ENCODE results near the gene GBGT1.

The GBGT1 gene

GRCh38 chr9:133141833-133142595 is 21.7 kb downstream of the GBGT1 start:
- no peak for DNase-seq

DNA sequence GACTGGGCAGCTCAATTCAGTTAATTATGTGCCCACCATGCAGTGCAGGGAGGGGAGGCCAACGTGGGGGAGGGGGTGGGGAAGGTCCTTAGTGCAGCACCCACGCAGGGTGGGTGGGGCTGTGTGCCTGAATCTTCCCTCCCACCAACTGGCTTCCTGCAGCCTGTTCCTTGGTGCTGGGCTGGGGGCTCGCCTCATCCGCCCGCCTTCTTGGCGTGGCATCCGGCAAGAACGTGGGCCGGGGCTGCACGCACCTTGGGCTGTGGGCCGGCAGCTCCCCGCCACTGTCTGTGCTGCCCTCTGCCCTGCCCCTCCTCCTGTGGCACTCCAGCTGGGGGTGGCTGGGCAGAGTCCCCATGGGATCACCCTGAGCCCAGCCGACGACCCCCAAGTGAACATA is 23.1 kb downstream of the GBGT1 start:
- DNase-seq: no peak

DNA sequence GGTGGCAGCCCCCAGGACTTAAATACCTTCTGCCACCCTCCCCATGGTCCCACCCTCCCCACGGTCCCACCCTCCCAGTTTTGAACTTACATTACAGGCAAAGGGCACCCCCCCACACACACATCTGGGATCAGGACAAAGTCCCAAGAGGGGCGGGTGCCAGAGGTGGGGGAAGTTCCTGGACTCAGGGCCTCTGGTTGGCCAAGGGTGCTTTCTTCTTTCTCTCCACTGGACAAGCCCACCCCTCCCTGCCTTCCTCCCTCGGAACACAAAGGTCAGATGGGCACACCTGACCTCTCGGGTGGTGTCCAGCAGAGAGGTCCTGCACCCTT is 23.6 kb downstream of the GBGT1 start:
- DNase-seq: no peak

GRCh38 chr9:133139246-133140173 is 24.2 kb downstream of the GBGT1 start:
- no peak for DNase-seq

- DNase-seq: no peak
Observed at GRCh38 chr9:133137451-133138231, 26.1 kb downstream of the GBGT1 start.

- DNase-seq: no peak
Observed at GRCh38 chr9:133135146-133135745, 28.5 kb downstream of the GBGT1 start.

GRCh38 chr9:133134388-133135145 is 29.1 kb downstream of the GBGT1 start:
- no peak for DNase-seq

DNA sequence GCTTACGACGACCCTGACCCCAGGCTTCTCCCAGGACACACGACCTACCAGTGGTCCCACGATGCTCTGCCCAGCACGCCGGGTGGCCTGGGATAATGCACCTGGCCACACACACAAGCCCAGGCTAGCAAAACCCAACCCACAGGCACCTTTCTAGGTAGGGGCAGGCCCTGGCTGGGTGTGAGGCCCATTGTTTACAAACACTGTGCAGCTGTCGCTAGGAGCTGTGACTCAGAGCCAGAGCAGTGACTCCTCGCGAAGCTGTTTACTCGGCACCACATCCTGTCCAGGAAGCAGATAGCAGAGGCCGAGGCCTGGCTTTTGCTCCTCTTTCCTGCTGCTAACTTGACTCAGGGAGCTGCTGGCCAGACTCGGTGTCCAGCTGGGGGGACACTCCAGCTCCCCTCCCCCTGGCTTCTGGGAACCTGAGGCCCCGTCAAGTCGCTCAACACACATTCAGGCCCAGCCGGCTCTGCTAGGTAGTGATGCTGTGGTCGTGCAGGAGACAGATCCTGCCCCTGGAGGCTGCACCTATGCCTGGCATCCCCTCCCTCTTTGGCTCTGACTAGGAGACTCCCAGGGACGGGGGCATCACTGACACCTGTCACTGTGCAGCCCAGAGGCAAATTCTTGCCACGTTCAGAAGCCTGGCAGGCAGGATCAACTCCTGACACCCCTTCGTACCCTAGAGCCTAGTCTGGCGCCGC is 29.9 kb downstream of the GBGT1 start:
- DNase-seq: peak; percentile 84

DNA sequence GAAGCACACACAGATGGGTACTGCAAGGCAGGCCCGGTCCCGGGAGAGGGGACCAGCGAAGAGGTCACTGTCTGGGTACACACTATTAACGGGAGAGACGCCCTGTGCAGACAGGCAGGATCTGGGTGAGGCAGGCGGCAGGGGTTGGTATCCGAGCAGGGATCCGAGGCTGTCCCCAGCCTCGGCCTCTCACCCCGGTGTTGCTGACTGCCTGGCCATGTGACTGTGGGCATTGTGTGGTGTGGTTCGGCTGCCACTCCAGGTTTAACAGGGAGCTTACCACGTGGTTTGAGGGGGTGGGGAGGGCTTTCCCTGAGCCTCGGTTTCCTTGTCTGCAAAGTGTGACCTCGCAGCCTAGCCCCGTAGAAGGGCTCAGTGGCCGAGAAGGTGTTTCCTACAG is 31.5 kb downstream of the GBGT1 start:
- DNase-seq: no peak

GRCh38 chr9:133131506-133131905 is 32.2 kb downstream of the GBGT1 start:
- DNase-seq: no peak

DNA sequence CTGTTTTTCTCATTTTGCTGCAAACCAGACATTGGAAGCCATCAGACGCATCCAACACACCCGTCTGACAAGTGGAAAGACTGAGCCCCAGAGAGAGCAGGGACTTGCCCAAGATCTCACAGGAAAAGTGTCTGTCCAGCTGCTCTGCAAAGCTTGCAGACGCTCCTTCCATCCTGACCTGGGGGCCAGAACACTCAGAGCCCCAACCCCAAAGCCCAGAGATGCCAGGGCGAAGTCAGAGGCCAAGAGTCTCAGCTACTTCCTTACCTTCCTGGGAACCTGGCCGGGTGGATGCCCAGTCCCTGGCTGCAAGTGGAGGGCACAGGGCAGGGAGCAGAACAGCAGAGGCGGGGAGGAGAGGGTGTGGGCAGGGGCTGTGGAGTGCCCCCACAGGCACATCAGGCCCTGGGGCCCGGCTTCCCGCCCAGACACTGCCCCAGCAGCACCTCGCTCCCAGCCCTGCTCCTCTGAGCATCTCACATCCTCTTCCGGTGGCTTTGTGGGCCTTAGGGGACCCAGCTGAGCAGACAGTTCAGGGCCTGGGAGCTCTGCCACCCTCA is 32.9 kb downstream of the GBGT1 start:
- peak; percentile 66 for DNase-seq

DNA sequence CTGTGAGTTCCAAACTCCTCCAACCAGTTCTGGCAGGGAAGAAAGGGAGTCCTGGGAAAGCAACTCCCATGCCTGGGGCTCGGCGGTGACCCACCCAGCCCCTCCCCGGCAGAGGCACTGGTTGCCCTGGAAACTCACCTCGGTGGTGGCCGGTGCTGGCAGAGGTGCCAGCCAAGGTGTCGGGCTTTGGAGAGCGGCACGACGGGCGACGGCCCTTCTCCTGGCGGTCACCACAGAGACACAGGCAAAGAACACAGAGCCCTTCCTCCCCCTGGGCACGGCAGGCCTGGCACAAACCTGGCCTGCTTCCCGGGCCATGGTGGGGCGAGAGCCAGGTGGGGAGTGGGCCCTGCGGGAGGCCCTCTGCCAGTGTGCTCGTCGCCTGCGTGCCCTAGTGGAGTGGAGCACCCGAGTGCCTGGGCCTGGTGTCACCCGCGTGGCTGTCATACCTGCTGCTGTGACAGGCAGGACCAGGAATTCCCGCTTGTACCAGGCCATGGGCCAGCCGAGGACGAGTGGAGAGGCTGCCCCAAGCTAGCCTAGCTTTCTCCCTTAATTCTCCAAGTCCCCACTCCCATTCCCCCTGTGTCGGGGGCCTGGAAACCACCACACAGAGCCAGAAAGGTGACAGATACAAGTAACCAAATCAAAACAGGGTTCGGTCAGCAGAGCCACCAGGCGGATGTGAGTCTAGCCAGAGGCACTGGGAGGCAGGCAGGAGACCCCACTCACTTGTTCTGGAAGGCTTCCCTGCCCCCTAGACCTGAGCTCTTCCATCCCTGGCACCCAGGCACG is 34.5 kb downstream of the GBGT1 start:
- DNase-seq: no peak

- no peak for DNase-seq
Observed at GRCh38 chr9:133128152-133128551, 35.6 kb downstream of the GBGT1 start.

GRCh38 chr9:133127340-133127981 is 36.3 kb downstream of the GBGT1 start:
- DNase-seq: no peak

- no peak for DNase-seq
Observed at GRCh38 chr9:133126697-133127339, 36.9 kb downstream of the GBGT1 start.

GRCh38 chr9:133125941-133126696 is 37.6 kb downstream of the GBGT1 start:
- no peak for DNase-seq

DNA sequence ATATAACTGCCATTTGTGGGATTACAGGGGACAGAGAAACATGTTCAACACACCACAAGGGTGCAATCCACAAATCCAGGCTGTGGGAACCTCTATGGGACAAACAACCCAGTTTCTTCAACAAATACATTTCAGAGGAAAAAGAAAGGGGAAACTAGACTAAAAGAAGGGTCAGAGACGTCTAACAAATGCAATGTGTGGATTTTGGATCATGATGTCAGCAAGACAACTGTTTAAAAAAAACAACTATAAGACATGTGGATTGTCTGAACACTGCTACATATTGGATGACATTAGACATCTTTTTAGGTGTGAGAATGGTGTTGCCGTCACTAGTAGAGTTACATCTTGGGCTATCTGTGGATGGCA is 38.8 kb downstream of the GBGT1 start:
- no peak for DNase-seq

GRCh38 chr9:133124123-133124906 is 39.4 kb downstream of the GBGT1 start:
- no peak for DNase-seq
